ENCODE measurements around the gene CCNG1. TPM values are rescaled to one million over a fixed set of nuclear protein-coding genes. Genes with fewer than 3 reads are reported as not detected.
A peak's percentile ranks its signal among the peaks of the same experiment; 100 is the strongest.

Gene CCNG1
- total RNA-seq, 2 donors from 2014 or later = 107 to 181 TPM

- 83% methylated on average over 1 of the region's 1 CpG for WGBS
- no peaks in the 10 kb centered on the region for H3K4me1 ChIP-seq (replicated peaks)
- no peak overlapping the region for H3K4me3 ChIP-seq
- no peaks in the 10 kb centered on the region for H3K36me3 ChIP-seq
- intact Hi-C loops (cut with DNase I) = no loop called here
- H3K27me3 ChIP-seq (replicated peaks; ENCODE audit: insufficient read depth) = no peaks in the 10 kb centered on the region
- no peak overlapping the region for H3K27ac ChIP-seq
- no peak for DNase-seq (ENCODE audit: low spot score)
- TF ChIP-seq CTCF (IDR thresholded peaks at IDR 0.05) = no peak
- TF ChIP-seq POLR2A (IDR thresholded peaks at IDR 0.05) = no peak
- TF ChIP-seq POLR2AphosphoS5 (IDR thresholded peaks at IDR 0.05) = no peak
- H3K9me3 ChIP-seq = no peaks in the 10 kb centered on the region
Observed at GRCh38 chr5:163432544-163432943, 4.9 kb upstream of the CCNG1 start.

GRCh38 chr5:163433271-163433670 lies 4.1 kb upstream of the CCNG1 start:
- H3K27me3 ChIP-seq (replicated peaks; ENCODE audit: insufficient read depth) = no peaks in the 10 kb centered on the region
- no peak overlapping the region for H3K4me3 ChIP-seq
- no peaks in the 10 kb centered on the region for H3K4me1 ChIP-seq (replicated peaks)
- H3K27ac ChIP-seq = no peak overlapping the region
- H3K36me3 ChIP-seq = no peaks in the 10 kb centered on the region
- WGBS = 66% methylated on average over 5 of the region's 5 CpGs
- TF ChIP-seq CTCF (IDR thresholded peaks at IDR 0.05) (no peak), POLR2AphosphoS5 (IDR thresholded peaks at IDR 0.05) (no peak), POLR2A (IDR thresholded peaks at IDR 0.05) (no peak)
- DNase-seq (ENCODE audit: low spot score) = no peak
- H3K9me3 ChIP-seq = no peaks in the 10 kb centered on the region
- intact Hi-C loops (cut with DNase I) = no loop called here

- WGBS = 11% methylated on average over 3 of the region's 3 CpGs
- intact Hi-C loops (cut with DNase I) = no loop called here
- no peaks in the 10 kb centered on the region for H3K9me3 ChIP-seq
- DNase-seq (ENCODE audit: low spot score) = peak; percentile 11
- H3K27me3 ChIP-seq (replicated peaks; ENCODE audit: insufficient read depth) = no peaks in the 10 kb centered on the region
- no peak overlapping the region for H3K27ac ChIP-seq
- H3K4me1 ChIP-seq (replicated peaks) = no peaks in the 10 kb centered on the region
- H3K4me3 ChIP-seq = no peak overlapping the region
- H3K36me3 ChIP-seq = no peaks in the 10 kb centered on the region
- TF ChIP-seq POLR2A (IDR thresholded peaks at IDR 0.05) = no peak
- peak; percentile 29 for TF ChIP-seq POLR2AphosphoS5 (IDR thresholded peaks at IDR 0.05)
Observed at GRCh38 chr5:163434401-163434866, 3.0 kb upstream of the CCNG1 start.

- Histone ChIP-seq H3K27ac (peak overlapping the region; percentile 91 to 93), H3K36me3 (no peaks in the 10 kb centered on the region), H3K4me1 (replicated peaks) (peaks cover 4% of the 10 kb centered on the region), H3K4me3 (no peak overlapping the region), H3K9me3 (no peaks in the 10 kb centered on the region), H3K27me3 (replicated peaks; ENCODE audit: insufficient read depth) (no peaks in the 10 kb centered on the region)
- TF ChIP-seq POLR2A (IDR thresholded peaks at IDR 0.05) = no peak
- TF ChIP-seq CTCF (IDR thresholded peaks at IDR 0.05) = no peak
- TF ChIP-seq POLR2AphosphoS5 (IDR thresholded peaks at IDR 0.05) = no peak
- 83% methylated on average over 4 of the region's 4 CpGs for WGBS
- intact Hi-C loops (cut with DNase I) = loop anchor here (2.0 kb wide), 1 partner anchor 68 kb away; the partner anchor contains the start of gene MAT2B
- no peak for DNase-seq (ENCODE audit: low spot score)
Observed at GRCh38 chr5:163436515-163436914, 880 bp upstream of the CCNG1 start.

- WGBS = 1% methylated on average over 6 of the region's 6 CpGs
- H3K27me3 ChIP-seq (replicated peaks; ENCODE audit: insufficient read depth) = no peaks in the 10 kb centered on the region
- no peak for DNase-seq (ENCODE audit: low spot score)
- H3K36me3 ChIP-seq = no peaks in the 10 kb centered on the region
- H3K4me1 ChIP-seq (replicated peaks) = peaks cover 4% of the 10 kb centered on the region
- intact Hi-C loops (cut with DNase I) = loop anchor here (2.0 kb wide), 1 partner anchor 68 kb away; the partner anchor contains the start of gene MAT2B
- H3K9me3 ChIP-seq = no peaks in the 10 kb centered on the region
- peak overlapping the region; percentile 91 to 93 for H3K27ac ChIP-seq
- peak overlapping the region; percentile 77 to 92 for H3K4me3 ChIP-seq
- no peak for TF ChIP-seq POLR2AphosphoS5 (IDR thresholded peaks at IDR 0.05)
- TF ChIP-seq CTCF (IDR thresholded peaks at IDR 0.05) = no peak
- TF ChIP-seq POLR2A (IDR thresholded peaks at IDR 0.05) = no peak
Observed at GRCh38 chr5:163437011-163437308, 435 bp upstream of the CCNG1 start.
